Right lobe of liver (tissue), 4 donors: ENCODE measurements around the gene PLIN3.
"Not testable (repeated sequence)": the region's sequence is repeated elsewhere in the genome, so short reads cannot be mapped to it uniquely, and the experiment has no call there.

ENCODE experiments used
- CTCF ChIP-seq, 4 donors: fragments of 200-600 bp in 3 of 4; fragments of 450-650 bp in 1 of 4; IDR thresholded peaks; one replicate each; pipeline versions ENCODE4 v1.5.1 to v1.8.0; 2016 to 2022; ENCODE audit warnings: antibody characterized with exemption in 4 of 4, mild to moderate bottlenecking in 2 of 4
- POLR2A ChIP-seq: fragments of 450-650 bp; IDR thresholded peaks from one replicate; pipeline ENCODE4 v1.6.1; 2017; ENCODE audit warnings: antibody characterized with exemption, mild to moderate bottlenecking
- donor health status: DM: no; HTN: no; CAD: no.
- donor health status: DM: no; HTN: no; CAD: no.
- donor health status: DM: no; HTN: yes; CAD: no.

GRCh38 chr19:4882874-4883273 is 15.4 kb upstream of the PLIN3 start:
- not testable (repeated sequence) for TF ChIP-seq POLR2A; CTCF (IDR thresholded peaks at IDR 0.05)
